PFSK-1 (cell line): Measurements from ENCODE around the gene LAMB1.

Experiments used
- FOXP2 ChIP-seq: optimal IDR thresholded peaks from 2 replicates; pipeline ENCODE3; 2011; ENCODE audit warnings: borderline replicate concordance, control low read depth, inconsistent platforms; ENCODE audit not compliant: insufficient read depth; ENCODE audit errors: extremely low read length, extremely low read depth
- POLR2AphosphoS5 ChIP-seq: IDR thresholded peaks from 2 replicates; pipeline ENCODE4 v1.6.1; 2012; ENCODE audit warnings: low read depth, mild to moderate bottlenecking, control low read depth, low read length, moderate library complexity
- REST ChIP-seq, 2 experiments: IDR thresholded peaks; 2 replicates each; pipeline versions ENCODE4 v1.6.1 to v1.8.0; 2011 to 2012; ENCODE audit warnings: low read depth in 2 of 2, low read length in 2 of 2, control low read depth in 1 of 2, inconsistent platforms in 1 of 2, mild to moderate bottlenecking in 1 of 2, moderate library complexity in 1 of 2; ENCODE audit not compliant: insufficient read depth in 1 of 2
- SIN3A ChIP-seq: IDR thresholded peaks from 2 replicates; pipeline ENCODE4 v1.6.1; 2012; ENCODE audit warnings: mild to moderate bottlenecking, low read length, moderate library complexity, borderline replicate concordance; ENCODE audit not compliant: insufficient read depth
- TAF1 ChIP-seq: IDR thresholded peaks from 2 replicates; pipeline ENCODE4 v1.6.1; 2012; ENCODE audit warnings: low read length, control low read depth, borderline replicate concordance; ENCODE audit not compliant: insufficient read depth

LAMB1 gene

GRCh38 chr7:108014215-108014614 is 11.3 kb upstream of the LAMB1 start:
- TF ChIP-seq FOXP2 (no peak), POLR2AphosphoS5 (no peak), REST (IDR thresholded peaks at IDR 0.05; ENCODE audit: insufficient read depth in 1 of 2, low read depth in 2 of 2, low read length in 2 of 2) (no peak), SIN3A (no peak), TAF1 (no peak)

DNA sequence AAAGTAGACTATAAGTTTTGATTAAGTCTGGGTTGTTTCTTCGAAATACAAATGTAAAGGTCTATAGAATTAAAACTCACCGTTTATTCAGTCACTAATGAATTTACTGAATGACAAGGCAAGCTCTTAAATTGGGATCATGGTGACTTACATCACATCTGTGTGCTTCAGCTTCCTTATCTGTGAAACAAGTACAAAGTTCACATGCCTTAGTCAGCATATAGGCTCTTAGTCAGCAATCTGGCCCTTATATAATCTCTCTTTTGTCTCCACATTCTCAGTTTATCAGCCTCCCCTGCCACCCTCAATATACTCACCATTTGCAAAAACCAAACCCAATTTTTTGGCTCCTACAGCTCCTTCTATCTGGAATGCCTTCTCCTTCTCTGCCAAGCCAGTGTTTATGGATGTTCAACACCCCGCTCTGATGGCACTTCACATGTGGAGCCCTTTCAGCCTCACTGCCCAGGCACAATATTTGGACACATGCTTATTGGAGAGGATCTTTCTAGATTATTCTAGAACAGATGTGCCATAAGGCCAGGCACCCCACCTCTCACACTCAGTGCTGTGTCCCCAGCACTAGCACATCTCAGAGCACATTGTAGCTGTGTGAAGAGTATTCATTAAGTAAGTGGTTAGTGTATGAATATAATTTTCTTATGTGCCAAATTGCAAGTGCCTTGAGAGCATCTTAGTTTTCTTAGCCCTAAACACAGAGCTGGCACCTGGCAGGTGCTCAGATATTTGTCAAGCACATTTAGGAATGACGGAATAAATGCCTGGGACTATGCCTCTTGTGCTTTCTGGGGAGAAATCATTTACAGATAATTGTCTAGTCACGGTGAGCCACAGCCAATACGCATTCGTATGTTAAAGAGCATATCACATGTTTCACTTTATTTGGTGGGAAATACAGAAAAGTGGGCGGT is 9.8 kb upstream of the LAMB1 start:
- TF ChIP-seq TAF1 (no peak), REST (IDR thresholded peaks at IDR 0.05; ENCODE audit: insufficient read depth in 1 of 2, low read depth in 2 of 2, low read length in 2 of 2) (no peak), FOXP2 (no peak), SIN3A (no peak), POLR2AphosphoS5 (no peak)

DNA sequence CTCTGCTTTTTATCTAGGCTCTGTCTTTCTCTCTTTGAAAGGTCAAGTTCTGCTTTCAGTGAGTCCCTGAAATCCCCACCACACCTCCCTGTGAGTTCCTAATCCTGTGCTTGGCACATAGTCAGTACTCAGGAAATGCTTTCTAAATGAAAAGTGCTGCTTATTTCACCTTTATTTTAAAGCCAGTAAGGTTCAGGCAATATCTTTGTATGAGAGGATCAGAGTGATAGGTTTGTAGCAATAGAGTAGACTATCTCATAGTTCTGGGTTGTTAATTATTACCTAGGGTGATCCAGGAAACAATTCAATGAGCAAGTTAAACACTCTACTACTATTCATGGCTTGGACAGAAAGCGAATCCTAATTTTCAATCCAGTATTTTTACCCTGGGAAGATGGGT is 7.4 kb upstream of the LAMB1 start:
- TF ChIP-seq TAF1 (no peak), SIN3A (no peak), POLR2AphosphoS5 (no peak), REST (IDR thresholded peaks at IDR 0.05; ENCODE audit: insufficient read depth in 1 of 2, low read depth in 2 of 2, low read length in 2 of 2) (no peak)

- TF ChIP-seq REST (IDR thresholded peaks at IDR 0.05; ENCODE audit: insufficient read depth in 1 of 2, low read depth in 2 of 2, low read length in 2 of 2) (no peak), SIN3A (no peak), TAF1 (no peak), POLR2AphosphoS5 (no peak), FOXP2 (no peak)
Measured at GRCh38 chr7:108009873-108010272, 6.9 kb upstream of the LAMB1 start.

GRCh38 chr7:108008827-108009226 is 5.9 kb upstream of the LAMB1 start:
- TF ChIP-seq SIN3A (no peak), TAF1 (no peak), POLR2AphosphoS5 (no peak), REST (IDR thresholded peaks at IDR 0.05; ENCODE audit: insufficient read depth in 1 of 2, low read depth in 2 of 2, low read length in 2 of 2) (no peak), FOXP2 (no peak)
